ENCODE data around the gene C9orf85.

C9orf85 gene

GRCh38 chr9:71879644-71880174 lies 31.7 kb upstream of the C9orf85 start:
- TF ChIP-seq, protein P1, sequence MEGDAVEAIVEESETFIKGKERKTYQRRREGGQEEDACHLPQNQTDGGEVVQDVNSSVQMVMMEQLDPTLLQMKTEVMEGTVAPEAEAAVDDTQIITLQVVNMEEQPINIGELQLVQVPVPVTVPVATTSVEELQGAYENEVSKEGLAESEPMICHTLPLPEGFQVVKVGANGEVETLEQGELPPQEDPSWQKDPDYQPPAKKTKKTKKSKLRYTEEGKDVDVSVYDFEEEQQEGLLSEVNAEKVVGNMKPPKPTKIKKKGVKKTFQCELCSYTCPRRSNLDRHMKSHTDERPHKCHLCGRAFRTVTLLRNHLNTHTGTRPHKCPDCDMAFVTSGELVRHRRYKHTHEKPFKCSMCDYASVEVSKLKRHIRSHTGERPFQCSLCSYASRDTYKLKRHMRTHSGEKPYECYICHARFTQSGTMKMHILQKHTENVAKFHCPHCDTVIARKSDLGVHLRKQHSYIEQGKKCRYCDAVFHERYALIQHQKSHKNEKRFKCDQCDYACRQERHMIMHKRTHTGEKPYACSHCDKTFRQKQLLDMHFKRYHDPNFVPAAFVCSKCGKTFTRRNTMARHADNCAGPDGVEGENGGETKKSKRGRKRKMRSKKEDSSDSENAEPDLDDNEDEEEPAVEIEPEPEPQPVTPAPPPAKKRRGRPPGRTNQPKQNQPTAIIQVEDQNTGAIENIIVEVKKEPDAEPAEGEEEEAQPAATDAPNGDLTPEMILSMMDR (IDR thresholded peaks at IDR 0.05; ENCODE audit: insufficient read depth, low read depth, low read length, missing control alignments) = no peak
- no peak overlapping the region for H3K4me3 ChIP-seq (ENCODE audit: low read depth, low read length)
- no peak for DNase-seq (ENCODE audit: low read depth)

GRCh38 chr9:71884005-71884404 lies 27.4 kb upstream of the C9orf85 start:
- TF ChIP-seq, protein P1 (IDR thresholded peaks at IDR 0.05; ENCODE audit: insufficient read depth, low read depth, low read length, missing control alignments) = no peak

GRCh38 chr9:71885467-71885866 lies 26.0 kb upstream of the C9orf85 start:
- H3K4me3 ChIP-seq (ENCODE audit: low read depth, low read length) = no peak overlapping the region
- TF ChIP-seq, protein P1 (IDR thresholded peaks at IDR 0.05; ENCODE audit: insufficient read depth, low read depth, low read length, missing control alignments) = no peak
- DNase-seq (ENCODE audit: low read depth) = no peak

More at GRCh38 chr9:71884005-71884404, 27.4 kb upstream of the C9orf85 start:
- DNase-seq (ENCODE audit: low read depth) = no peak
- no peak overlapping the region for H3K4me3 ChIP-seq (ENCODE audit: low read depth, low read length)

DNA sequence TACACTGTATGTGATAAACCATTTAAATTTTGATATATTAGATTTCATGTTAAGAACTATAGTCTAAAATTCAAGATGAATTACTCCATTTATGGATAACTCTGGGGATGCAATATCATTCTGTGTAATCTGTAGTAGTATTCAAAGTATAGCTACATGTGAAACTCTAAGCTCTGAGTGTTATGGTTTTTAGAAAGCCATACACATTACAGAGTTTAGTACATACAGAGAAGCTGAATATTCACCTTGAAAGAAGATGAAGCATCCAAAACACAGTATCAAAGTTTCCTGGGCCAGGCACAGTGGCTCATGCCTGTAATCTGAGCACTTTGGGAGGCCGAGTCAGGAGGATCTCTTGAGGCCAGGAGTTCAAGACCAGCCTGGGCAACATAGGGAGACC lies 25.4 kb upstream of the C9orf85 start:
- TF ChIP-seq, protein P1 (IDR thresholded peaks at IDR 0.05; ENCODE audit: insufficient read depth, low read depth, low read length, missing control alignments) = no peak
- DNase-seq (ENCODE audit: low read depth) = no peak
- H3K4me3 ChIP-seq (ENCODE audit: low read depth, low read length) = no peak overlapping the region

DNA sequence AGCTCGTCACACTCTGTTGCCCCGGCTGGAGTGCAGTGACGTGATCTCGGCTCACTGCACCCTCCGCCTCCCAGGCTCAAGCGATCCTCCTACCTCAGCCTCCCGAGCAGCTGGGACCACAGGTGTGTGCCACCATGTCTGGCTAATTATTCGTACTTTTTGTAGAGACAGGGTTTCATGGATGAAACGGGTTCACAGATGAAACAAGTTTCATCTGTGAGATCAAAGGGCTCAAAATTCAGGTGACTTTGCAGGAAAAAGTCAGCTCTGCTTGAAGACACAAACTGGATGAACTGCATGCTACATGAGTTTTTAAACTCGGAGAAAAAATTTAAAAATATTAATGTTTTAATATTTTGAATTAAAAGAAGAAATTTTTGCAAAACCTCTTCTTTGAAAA lies 24.9 kb upstream of the C9orf85 start:
- H3K4me3 ChIP-seq (ENCODE audit: low read depth, low read length) = no peak overlapping the region
- no peak for DNase-seq (ENCODE audit: low read depth)
- TF ChIP-seq, protein P1 (IDR thresholded peaks at IDR 0.05; ENCODE audit: insufficient read depth, low read depth, low read length, missing control alignments) = no peak

DNA sequence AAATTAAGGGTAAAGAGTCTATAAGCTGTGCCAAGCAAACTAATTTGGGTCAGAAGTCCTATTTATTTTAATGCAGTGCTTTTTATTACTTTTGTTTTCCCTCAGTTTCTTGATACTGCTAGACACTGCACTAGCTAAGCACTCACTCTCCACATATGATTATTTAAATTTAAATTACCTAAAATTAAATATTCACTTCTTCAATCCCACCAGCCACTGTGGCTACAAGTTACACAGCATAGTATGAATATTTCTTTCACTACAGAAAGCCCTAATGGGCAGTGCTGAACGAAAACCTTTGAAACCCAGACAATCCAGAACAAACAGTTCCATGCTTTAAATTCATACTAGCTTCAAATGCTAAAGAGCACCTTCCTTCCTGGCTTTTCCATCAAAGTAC lies 24.1 kb upstream of the C9orf85 start:
- H3K4me3 ChIP-seq (ENCODE audit: low read depth, low read length) = no peak overlapping the region
- no peak for DNase-seq (ENCODE audit: low read depth)
- TF ChIP-seq, protein P1 (IDR thresholded peaks at IDR 0.05; ENCODE audit: insufficient read depth, low read depth, low read length, missing control alignments) = no peak

GRCh38 chr9:71890042-71890679 lies 21.3 kb upstream of the C9orf85 start:
- no peak for DNase-seq (ENCODE audit: low read depth)
- no peak overlapping the region for H3K4me3 ChIP-seq (ENCODE audit: low read depth, low read length)
- TF ChIP-seq, protein P1 (IDR thresholded peaks at IDR 0.05; ENCODE audit: insufficient read depth, low read depth, low read length, missing control alignments) = no peak

All from GM12865 (cell line).